HG02938 (cell line): ENCODE data around the gene CAMTA1.

ENCODE experiments used
- ATAC-seq: cut with Tn5 transposase; IDR thresholded peaks from one replicate; pipeline ENCODE4 v1.9.1; 2021; ENCODE audit warnings: mild to moderate bottlenecking, moderate library complexity; ENCODE audit not compliant: unreplicated experiment

The CAMTA1 gene

DNA sequence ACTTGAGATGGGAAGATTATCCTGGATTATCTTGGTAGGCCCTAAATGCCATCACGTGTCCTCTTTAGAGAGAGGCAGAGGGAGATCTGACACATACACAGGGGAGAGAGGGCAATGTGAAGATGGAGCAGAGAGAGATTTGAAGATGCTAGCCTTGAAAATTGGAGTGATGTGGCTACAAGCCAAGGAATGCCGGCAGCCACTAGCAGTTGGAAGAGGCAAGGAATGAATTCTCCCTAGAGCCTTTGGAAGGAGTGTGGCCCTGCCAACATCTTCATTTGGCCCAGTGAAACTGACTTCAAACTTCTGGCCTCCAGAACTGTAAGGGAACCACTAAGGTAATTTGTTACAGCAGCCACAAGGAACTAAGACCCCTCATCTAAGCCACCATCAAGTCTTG lies 8.9 kb upstream of the CAMTA1 start:
- ATAC-seq = no peak

DNA sequence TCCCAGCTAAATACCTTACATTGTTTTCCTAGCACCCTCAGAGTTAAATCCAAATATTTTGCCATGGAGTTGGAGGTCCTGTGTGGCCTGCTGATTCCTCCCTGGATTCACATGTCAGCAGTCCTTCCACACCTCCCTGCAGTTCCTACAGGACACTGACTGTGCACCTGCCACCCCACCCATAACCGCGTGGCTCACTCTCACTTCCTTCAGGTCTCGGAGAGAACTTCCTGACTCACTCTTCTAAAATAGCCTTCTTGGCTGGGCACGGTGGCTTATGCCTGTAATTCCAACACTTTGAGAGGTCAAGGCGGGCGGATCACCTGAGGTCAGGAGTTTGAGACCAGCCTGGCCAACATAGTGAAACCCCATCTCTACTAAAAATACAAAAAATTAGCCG lies 8.4 kb upstream of the CAMTA1 start:
- ATAC-seq = no peak

DNA sequence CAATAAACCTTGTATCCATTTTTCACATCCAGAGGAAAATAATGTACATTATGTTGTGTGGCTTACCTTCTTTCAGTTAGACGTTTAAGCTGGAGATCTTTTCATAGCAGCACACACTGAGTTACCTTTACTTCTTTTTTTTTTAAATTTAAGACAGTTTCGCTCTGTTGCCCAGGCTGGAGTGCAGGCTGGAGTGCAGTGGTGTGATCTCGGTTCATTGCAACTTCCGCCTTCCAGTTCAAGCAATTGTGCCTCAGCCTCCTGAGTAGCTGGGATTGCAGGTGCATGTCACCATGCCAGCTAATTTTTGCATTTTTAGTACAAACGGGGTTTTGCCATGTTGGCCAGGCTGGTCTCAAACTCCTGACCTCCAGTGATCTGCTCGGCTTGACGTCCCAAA lies 7.4 kb upstream of the CAMTA1 start:
- ATAC-seq = no peak

DNA sequence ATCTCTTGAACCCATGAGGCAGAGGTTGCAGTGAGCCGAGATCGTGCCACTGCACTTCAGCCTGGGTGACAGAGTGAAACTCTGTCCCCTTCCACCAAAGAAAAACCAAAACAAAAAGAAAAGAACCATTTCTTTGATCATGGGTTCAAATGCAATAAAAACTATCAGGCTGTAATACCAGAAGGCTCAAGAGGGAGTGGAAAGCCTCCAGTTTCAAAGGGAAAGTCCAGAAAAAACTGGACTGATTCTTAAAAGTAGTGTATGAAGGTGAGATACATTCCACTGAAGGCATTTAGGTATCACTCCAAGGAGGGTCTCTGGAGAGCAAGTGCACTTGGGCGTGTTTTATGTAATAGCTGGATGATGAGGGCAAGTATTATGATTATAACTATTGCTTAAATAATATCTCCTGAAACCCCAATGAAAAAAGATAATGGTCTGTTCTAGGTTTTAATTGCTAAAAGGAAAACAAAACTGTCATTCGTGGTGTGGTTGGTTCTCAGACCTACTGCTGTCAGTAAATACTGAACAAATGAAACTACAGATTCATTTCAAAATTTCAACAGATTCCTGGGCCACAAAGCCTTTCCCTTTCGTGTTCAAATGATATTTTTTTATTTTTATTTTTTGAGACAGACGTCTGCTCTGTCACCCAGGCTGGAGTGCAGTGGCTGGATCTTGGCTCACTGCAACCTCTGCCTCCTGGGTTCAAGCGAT lies 6.0 kb upstream of the CAMTA1 start:
- peak; percentile 44 for ATAC-seq

DNA sequence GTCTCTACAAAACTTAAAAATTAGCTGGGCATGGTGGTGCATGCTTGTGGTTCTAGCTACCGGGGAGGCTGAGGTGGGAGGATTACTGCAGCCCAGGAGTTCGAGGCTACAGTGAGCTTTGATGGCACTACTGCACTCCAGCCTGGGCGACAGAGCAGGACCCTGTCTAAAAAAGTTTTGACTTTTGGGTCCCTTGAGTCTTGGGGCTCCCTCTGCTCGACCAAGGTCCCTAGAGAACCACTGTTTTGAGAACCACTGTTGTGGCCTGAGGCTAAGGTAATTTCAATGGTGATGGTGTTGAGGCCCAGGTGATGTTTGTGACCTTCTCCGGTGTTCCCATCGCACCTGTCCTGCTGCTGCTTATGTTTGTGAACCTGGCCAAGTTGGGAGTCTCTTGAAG lies 3.1 kb upstream of the CAMTA1 start:
- no peak for ATAC-seq

DNA sequence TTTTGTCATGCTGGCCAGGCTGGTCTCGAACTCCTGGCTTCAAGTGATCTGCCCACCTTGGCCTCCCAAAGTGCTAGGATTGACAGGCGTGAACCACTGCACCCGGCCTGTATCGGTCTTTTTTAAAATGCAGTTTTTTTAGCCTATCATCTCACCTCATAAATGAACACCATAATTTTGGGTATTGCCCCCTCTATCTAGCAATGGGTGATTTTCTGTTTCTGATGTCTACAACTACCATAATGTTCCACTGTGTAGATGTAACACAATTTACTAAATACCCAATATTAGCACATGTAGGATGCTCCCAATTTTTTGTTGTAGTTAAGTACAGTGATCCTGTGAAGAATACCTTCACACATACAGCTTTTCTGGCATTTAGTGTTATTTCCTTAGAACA lies 2.0 kb upstream of the CAMTA1 start:
- no peak for ATAC-seq

DNA sequence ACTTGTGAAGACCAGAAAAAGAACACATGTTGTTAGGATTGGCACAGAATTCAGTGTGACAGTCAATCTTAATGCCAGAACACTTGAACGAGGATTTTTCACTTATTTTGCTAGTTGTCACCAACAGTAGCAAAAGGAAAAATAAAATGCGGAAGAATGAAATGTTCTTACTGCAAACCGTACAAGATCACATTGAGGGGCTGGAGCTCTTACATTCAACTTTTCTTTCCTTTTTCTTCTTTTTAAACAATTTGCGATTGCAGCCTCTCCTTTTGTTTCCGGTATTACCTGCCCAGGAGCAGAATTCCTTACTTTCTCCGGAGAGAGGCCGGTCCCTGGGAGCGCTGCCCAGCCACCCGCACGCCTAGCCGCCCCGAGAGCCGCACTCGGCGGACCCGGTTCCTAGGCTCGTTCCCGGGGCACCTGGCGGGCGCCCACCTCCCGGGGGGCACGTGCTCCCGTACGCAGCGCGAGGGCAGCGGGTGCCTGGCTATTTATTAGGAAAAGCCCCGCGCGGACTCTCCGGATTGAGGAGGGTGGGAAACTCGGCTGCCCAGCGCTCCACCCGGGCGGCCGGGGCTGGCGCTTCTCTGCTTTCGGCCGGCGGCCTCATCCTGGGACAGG lies 1.2 kb upstream of the CAMTA1 start:
- ATAC-seq = peak; percentile 1

DNA sequence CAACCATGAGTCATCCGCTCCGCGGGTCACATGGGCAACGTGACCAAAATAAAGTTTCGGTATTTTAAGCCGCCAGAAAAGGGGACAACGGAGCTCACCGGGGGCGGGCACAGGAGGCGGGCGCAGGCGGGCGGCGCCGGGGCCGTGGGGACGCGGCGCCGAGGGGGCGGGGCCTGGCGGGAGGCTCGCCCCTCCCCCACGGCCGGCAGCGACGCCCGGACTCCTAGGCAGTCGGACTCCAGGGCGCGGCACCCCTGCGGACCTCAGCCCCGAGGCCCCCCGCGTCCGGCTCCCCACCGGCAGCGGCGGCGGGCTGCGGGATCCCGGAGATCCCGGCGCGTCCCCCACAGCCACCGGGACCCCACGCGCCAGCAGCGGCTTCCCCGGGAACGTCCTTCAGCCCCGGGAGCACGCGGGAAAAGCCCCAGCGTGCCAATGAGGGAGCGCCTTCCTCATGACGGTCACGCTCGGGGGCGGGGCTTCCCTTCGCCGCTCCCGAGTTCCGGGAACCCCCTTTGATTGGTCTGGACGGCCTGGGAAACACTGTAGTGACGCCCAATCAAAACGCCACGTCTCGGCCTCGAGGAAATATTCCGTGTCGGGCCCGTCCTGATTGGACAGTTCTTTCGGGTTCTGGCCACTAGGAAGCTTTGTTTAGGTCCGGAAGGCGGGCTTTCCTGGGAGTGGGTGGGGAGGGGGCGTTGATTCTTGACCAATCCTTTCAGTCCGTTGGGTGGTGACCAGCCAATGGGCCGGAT lies 515 bp upstream of the CAMTA1 start:
- ATAC-seq = peak; percentile 81

DNA sequence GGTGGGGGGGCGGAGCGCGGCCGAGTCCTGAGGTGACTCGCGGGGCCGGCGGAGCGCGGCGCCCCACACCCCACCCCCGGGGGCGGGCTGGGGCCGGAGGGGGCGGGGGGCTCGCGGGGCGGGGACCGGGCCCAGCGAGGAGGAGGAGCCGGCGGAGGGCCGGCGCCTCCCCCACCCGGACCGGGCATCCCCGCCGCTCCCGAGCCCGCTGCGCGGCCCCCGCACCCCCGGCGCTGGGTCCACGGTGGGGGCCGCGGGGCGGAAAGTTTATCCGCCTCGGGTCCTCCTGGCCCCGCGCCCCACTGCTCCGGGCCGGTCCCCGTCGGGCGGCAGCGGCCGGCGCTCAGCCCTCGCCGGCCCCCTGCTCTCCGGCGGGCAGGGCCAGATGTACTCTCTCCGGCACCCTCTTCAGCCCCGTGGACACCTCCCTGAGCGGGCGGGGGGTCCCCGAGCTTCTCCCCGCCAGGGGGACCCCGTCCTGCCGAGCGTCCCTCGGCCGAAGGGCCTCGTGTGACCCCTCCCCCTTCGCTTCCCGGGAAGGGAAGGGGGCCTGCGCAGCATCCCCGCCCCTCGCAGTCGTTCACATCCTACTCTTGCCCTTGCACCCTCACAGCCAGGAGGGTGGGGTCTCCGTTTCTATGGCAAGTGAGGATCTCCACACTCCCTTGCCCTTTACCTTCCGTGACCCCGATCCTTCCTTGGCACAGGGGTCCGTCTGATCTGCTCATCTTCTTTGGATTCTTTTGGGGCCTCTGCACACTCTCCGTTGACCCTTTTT lies 663 bp downstream of the CAMTA1 start:
- ATAC-seq = no peak

DNA sequence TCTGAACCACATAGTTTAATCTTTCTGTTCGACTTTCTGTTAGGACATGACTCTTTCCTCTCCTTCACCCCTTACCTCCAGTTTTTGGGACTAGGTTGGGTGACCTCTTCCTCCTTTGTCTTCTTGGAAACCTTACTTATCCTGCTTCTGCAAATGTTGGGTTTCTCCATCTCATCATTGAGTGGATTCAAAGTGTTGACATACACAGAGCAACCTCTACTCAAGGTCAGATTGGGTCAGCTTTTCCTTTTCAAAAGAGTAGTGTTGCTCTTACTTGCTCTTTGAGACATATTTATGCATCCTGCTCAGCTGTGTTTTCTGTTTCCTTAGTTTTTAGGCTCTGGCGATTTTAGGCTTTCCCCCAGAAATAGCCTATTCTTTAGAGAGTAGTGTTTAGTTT lies 3.7 kb downstream of the CAMTA1 start:
- no peak for ATAC-seq

DNA sequence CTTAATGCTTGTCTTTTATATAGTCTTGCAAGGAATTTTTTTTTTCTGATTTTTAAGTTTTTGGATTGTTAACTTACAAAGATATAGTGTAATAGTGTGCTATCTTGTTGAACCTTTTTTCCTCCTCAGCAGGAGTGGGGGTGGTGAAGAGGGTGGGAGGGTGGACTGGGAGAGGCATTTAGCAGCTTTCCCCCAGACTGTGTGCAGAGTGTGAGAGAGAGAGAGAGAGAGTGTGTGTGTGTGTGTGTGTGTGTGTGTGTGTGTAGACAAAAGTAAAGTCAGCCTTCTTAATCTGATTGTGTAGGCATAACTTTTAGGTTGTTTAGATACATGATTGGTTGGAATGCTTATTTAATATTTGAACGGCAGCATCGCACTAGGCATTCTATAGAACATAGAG lies 4.9 kb downstream of the CAMTA1 start:
- no peak for ATAC-seq

DNA sequence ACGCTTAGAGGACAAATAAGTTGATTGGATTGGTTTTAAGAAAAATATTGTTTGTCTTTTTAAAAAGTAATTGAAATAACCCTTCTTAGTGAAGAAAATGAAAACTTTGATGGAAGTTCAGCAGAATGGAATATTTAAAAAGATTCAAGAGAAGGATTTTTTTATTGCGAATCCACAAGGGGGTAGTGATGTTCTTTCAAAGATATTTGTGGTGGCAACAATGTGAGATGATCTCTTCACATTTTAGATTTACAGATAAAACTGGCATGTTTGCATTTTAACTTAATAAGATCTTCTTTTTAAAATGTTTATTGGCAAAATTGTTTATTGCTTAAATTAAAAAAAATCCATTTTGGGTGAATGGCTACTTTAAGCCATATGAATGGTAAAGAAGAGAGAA lies 8.9 kb downstream of the CAMTA1 start:
- no peak for ATAC-seq

DNA sequence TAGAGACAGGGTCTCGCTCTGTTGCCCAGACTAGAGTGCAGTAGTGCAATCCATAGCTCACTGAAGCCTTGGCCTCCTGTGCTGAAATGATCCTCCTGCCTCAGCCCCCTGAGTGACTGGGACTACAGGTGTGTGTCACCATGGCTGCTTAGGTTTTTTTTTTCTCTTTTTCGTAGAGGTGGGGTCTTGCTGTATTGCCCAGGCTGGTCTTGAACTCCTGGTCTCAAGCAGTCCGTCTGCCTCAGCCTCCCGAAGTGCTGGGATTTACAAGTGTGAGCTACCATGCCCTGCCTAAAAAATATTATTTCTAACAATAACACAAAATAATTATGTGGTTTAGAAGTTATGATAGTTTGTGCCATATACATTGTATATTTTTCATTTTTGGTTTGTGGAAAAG lies 9.9 kb downstream of the CAMTA1 start:
- ATAC-seq = no peak

DNA sequence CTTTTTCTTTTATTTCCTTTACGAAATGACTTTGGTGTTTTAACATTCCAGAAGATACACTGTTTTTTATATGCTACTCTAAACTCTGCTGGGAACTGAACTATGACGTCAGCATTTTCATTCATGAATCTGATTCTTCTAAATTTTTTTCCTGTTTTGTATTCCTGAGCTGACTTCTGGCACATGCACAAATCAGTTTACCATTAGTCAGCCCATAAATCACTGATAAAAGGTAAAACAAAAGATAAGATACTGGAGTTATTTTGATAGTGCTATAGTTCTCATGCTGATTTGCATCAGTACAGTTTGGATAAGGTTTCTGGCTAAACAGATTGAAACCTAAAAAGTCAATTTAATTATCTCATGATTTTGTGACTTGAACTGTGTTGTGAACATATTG lies 10.4 kb downstream of the CAMTA1 start:
- ATAC-seq = no peak

DNA sequence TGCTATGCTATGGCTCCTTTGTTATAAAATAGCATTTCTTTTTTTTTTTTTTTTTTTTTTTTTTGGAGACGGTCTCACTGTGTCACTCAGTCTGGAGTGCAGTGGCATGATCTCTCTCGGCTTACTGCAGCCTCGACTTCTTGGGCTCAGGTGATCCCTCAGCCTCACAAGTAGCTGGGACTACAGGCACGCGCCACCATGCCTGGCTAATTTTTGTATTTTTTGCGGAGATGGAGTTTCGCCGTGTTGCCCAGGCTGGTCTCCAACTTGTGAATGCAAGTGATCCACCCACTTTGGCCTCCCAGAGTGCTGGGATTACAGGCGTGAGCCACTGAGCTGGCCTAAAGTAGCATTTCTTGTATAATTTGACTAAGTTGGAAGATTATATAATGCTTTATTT lies 10.8 kb downstream of the CAMTA1 start:
- ATAC-seq = no peak

DNA sequence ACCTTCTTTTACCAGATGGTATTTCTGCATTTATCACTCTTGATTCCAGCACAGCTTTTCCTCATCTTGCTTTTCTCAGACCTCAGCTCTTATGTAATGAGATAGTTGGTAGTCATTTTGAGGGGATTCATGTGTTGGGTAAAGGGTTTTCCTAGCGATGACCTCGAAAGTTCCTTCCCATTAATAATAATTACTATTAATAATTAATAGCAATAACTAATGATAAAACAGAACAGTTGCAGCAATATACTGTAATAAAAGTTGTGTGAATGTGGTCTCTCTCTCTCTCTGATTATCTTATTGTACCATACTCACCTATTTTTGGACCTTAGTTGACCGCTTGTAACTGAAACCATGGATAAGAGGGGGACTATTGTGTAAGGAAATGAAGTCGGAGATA lies 14.2 kb downstream of the CAMTA1 start:
- ATAC-seq = no peak

DNA sequence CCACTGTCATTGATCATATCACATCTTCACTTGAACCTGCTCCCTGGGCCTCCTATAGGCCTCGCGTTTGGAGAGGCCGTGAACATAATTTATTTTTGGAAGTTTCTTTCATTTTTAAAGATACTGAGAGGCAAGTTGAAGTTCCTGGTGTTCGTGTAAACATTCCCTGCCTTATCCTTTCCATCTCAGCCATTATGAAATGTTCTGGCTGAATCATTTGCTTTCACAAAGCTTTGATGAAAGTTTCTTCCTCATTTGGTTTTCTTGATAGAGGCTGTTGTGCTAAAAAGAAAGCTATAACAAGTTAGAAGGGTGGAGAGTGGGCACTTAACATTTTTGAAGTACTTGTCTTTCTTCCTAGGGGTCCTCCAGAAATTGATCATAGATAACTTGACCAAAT lies 15.5 kb downstream of the CAMTA1 start:
- no peak for ATAC-seq

DNA sequence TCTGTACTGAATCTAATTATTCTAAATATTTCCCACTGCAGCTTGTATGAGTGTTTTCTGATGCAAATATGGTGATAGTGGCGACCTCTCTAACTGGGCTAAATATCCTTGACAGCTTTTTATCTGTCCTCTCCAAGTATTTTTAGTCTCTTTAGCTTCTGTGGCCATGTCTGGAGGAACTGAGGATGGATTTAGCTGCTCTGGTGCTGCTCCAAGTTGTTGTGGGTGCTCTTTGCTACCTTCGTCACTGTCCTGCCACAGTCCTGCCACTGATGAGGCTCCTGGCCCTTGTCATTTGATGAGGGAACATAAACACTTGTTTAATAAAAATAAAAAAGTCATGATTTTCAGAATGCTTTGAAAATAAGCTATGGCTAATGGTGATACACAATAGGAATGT lies 15.9 kb downstream of the CAMTA1 start:
- ATAC-seq = no peak

DNA sequence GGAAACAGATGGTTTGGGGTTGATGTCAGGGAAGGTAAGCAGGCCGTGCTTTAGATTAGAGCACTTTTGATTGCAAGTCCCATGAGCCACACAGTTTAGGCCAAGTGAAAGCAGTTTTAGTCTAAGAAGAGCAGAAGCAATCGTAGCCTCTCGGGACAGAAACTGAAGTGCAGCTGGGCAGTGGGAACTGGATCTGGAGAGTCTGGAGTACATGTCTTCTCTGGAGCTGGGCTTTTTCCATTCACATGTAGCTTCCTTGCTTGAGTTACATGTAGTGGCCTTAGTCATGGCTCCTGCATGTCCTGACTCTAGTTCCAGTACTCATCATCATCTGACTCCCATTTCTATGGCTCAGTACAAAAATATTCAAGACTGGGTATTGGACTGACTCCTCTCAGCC lies 16.7 kb downstream of the CAMTA1 start:
- no peak for ATAC-seq

DNA sequence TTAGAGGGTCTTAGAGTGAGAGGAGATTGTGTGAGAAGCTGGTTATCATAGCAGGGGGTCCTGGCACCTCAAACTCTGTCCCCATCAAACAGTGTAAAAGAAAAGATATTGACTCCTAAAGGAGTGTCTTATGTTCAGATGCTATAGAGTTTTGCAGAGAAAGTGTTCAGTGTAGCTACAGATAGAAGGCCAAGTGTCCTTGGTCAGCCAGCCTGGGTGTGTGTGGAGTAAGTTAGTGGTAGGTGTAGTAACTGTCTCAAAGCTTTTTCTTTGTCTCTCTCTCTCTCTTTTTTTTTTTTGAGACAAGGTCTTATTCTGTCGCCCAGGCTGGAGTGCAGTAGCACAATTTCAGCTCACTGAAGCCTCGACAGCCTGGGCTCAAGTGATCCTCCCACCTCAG lies 17.2 kb downstream of the CAMTA1 start:
- ATAC-seq = no peak

DNA sequence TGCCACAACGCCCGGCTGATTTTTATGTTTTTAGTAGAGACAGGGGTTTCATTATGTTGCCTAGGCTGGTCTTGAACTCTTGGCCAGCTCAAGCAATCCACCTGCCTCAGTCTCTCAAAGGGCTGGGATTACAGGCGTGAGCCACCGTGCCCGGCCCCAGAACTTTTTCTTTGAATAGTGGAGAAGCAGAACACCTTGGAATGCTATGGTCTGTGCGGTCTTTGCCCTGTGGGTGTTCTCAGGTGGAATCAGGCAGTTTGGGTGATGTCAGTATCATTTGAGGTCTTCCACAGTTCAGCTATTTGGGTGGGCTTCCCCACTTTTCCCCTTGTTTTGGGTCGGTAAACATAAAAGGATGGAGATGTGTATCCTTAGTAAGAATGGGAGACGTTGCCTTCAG lies 17.6 kb downstream of the CAMTA1 start:
- ATAC-seq = no peak

DNA sequence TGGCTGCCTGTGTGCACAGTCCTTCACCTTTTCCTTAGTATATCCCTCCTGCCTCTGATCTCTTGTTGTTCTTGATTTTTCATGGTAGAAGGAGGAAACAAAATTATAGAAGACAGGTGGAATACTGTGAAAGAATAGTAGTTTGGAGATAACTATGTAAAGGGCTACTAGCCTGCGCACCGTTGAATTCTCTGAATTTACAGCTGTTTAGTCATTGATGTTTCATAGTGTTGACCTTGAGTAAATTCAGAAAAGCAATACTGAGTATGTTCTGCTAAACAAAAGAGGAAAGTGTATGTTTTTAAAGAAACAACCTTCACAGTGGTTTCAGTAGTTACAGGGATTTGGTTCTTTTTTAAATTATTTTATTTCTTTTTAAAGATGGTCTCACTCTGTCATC lies 18.1 kb downstream of the CAMTA1 start:
- ATAC-seq = no peak
